ENCODE measurements around the gene DCAF10.

Gene DCAF10

GRCh38 chr9:37910271-37910670, 109.7 kb downstream of the DCAF10 start:
- no peak for DNase-seq

- no peak for DNase-seq
Measured at GRCh38 chr9:37911271-37911681, 110.7 kb downstream of the DCAF10 start.

DNA sequence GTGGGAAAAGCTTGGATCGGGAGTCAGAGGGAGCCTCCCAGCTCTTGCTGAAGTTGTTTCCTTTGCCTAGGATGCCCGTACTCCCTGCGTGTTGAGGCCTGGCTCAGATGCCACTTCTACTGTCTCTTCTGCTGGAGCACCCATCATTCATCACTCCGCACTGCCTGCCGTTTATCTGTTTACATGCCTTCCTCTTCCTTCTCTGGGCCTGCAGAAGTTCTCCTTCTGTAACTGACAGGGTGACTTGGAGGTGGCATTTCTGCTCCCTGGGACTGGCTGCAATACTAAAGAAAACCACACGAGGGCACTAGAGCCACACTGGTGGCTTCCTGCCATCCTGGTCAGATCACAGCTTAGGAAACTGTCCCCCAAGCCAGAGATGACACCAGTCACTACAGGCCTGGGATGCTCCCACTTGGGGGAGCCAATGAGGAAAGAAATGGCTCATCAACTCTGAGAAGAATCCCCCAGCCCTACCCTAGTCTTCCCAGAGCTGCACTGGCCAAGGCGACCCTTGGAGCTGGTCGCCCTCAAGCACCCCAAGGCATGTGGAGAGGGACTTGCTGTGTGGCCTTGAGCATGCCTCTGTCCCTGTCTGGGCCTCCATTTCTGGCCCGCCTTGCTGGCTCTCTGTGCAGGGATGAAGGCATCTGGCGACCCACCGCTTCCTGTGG, 113.0 kb downstream of the DCAF10 start:
- peak; percentile 42 to 72 (median 54) for DNase-seq

GRCh38 chr9:37914154-37914551, 113.6 kb downstream of the DCAF10 start:
- no peak for DNase-seq

- DNase-seq: no peak
Measured at GRCh38 chr9:37914701-37915358, 114.2 kb downstream of the DCAF10 start.

DNA sequence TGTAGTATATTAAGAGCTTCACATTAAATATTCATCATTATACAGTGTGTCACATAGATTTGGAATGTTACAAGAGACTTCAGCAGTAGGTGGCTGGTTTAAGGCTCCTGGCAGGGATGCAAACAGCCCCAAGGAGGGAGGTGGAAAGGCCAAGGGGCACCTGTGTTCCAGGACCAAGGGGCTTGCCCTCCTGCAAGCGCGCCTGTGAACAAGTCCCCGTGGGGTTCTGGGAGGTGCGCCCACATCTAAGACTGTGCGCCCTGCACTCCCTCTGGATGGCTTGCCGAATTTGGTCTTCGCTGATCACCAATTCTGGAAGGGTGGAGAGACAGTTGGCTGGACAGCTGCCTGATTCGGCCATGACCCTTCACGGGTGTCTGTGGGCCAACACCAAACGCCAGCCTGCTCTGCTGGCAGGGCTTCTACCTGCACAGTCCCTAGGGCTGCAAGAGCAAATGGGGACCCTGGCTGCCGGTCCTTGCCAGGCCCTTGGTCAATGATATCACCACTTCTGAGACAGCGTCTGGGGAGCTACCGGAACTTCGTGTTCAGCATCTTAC, 115.4 kb downstream of the DCAF10 start:
- no peak for DNase-seq

GRCh38 chr9:37916471-37917312, 116.1 kb downstream of the DCAF10 start:
- no peak for DNase-seq

All from T-helper 2 cell (primary cell).